Activated CD4-positive, alpha-beta T cell treated with anti-CD3 and anti-CD28 coated beads, Interleukin-2, amount 50 U/mL, for 24 hours (primary cell): ENCODE measurements around the gene TUFT1.

Experiments
- DNase-seq, 2 donors: peaks; one replicate each; pipeline ENCODE4 v3.0.0-alpha.2; 2020; ENCODE audit warnings: low read depth in 1 of 2, low spot score in 1 of 2

TUFT1 gene

DNA sequence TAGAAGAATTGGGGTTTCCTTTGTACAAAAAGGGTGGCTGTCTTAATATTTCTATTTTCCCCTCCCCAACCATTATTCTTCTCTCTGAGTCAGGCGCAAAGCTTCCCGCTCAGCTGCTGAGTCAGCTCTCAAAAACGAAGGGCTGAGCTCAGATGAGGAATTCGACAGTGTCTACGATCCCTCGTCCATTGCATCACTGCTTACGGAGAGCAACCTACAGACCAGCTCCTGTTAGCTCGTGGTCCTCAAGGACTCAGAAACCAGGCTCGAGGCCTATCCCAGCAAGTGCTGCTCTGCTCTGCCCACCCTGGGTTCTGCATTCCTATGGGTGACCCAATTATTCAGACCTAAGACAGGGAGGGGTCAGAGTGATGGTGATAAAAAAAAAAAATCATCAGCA, 3.0 kb upstream of the TUFT1 start:
- DNase-seq = no peak

- peak in 1 of 2 donors; percentile 8 for DNase-seq
These were observed 638 bp upstream of the TUFT1 start for GRCh38 chr1:151539321-151540020.

DNA sequence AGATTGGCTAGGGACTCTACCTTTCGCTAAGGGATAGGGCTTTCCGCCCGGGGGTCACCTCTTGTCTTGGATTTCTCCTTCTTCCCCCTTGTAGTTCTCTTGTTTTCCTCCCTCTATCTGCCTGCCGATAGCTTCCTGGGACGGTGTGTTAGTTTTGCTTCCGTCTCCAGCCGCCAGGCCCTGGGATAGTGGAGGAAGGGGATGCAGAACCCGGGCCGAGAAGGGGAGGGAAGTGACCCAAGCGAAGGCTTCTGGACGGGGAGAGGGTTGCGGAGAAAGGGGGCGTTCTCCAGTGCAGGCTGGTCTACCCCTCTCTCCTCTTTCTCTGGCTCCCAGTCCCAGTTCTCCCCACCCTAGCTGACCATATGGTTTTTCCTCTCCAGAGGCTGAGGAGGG, 871 bp downstream of the TUFT1 start:
- no peak for DNase-seq

DNA sequence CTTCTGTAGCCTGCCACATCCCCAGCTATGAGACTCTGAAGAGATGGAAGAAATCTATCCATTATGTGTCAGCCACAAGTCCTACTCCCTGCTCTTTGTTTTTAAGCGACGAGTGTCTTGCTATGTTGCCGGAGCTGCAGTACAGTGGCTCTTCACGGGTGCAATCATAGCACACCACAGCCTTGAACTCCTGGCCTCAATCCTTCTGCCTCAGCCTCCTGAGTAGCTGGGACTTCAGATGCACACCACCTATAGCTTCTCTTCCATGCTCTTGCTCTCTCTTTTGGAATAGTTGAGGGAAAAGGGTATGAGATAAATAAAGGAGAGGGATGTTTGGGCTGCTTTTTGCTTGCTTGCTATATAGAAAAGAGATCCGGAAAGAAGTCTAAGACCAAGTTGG, 1.6 kb downstream of the TUFT1 start:
- DNase-seq = no peak

DNA sequence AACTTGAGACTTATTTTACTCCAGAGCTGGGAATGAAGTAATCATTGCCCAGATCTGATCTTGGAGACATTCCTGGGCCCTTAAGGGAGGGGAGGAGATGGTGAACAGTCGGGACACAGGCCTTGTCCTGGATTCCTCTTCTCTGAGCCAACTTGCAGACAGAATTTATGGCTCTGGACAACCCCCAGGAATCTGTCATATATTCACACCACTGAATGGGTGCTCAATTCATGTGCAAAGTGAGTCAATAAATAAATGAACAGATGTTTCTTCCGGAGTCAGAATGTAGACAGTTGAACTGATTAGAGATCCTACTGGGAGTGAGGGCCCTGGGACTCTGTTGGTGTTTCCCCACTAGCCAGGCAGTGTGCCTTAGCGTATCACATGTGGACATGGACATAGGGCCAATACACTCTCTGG, 2.6 kb downstream of the TUFT1 start:
- no peak for DNase-seq

DNA sequence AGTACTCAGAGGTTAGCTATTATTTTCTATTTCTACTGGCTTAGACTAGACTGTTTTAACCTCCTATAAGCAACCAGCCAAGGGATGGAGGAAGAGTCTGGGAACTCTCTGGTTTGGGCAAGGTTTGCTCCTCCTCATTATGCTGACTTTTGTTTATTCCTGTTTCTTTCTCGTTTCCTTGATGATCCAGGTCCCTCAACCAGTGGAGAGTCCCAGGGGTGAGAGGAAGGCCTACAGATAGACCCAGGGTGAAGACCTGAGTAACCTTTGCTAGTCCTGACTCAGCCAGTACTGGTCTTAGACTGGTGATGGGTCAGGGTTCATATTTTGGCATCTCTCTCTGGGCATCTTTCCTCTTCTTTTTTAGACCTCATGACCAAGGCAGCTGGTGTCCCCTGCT, 5.4 kb downstream of the TUFT1 start:
- no peak for DNase-seq

GRCh38 chr1:151546011-151546925, 6.2 kb downstream of the TUFT1 start:
- DNase-seq = no peak

GRCh38 chr1:151547119-151547899, 7.2 kb downstream of the TUFT1 start:
- no peak for DNase-seq

DNA sequence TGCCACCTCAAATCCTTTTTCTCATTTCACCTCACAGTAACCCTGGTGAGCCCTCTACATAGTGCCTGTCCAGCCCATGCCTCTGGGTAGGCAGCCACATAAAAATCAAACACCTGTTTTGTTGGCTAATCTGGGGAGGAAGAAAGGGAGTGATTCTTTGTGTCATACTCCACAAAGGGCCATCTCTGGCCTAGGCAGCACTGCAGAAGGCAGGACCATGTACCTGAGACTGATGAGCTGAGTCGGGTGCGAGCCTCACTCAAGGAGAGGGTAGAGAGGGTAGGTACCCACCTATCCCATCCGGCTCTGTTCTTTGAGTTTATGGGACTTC, 7.8 kb downstream of the TUFT1 start:
- DNase-seq = no peak

DNA sequence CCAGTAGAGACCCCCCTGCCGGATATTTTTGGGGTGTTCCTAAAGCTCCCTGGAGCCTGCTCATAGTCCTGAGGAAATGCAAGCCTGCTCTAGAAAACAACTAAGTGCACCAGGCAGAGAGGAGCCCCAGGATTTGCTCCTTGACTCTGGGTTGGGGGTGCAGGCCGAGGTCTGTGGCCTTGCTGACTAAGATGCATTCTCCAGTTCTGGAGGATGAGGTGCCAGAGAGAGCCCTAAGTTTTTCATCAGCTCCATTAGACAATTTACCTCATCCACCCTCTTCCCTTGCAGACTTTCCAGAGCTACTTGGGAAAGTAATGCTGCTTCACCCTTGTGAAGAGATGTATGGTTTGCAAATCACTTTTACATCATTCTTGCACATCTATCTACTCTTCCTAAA, 9.1 kb downstream of the TUFT1 start:
- DNase-seq = no peak

DNA sequence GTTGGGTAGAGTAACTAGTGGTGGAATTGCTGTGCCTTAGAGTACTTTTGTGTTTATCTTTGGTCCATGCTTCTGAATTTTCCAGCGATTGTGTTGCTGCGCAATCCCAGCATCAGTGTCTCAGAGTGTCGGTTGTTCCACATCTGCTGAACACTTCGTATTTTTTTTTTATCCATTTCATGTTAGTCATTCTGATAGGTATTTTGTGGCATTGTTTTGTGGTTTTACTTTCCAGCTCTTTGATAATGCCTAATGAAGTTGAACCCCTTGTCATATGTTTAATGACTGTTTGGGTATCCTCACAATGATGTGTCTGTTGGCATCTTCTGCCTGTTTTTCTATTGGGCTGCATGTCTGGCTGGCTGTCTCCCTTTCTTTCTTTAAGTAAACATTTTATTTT, 13.6 kb downstream of the TUFT1 start:
- DNase-seq = no peak

DNA sequence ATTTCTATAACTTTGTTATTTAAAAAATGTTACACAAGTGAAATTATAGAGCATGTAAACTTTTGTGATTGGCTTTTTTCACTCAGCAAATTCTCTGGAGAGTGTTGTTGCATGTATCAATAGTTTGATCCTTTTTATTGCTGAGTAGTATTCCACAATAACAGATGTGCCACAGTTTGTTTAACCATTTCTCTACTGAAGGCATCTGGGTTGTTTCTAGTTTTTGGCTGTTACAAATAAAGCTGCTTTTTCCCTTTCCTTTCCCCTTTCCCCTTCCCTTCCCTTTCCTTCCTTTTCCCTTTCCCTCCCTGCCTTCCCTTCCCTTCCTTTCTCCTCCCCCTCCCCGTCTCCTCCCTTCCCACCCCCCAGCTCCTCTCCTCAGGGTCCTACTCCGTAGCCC, 15.9 kb downstream of the TUFT1 start:
- DNase-seq = no peak

GRCh38 chr1:151562661-151563060, 22.6 kb downstream of the TUFT1 start:
- DNase-seq = no peak

GRCh38 chr1:151563376-151563775, 23.3 kb downstream of the TUFT1 start:
- DNase-seq = no peak

DNA sequence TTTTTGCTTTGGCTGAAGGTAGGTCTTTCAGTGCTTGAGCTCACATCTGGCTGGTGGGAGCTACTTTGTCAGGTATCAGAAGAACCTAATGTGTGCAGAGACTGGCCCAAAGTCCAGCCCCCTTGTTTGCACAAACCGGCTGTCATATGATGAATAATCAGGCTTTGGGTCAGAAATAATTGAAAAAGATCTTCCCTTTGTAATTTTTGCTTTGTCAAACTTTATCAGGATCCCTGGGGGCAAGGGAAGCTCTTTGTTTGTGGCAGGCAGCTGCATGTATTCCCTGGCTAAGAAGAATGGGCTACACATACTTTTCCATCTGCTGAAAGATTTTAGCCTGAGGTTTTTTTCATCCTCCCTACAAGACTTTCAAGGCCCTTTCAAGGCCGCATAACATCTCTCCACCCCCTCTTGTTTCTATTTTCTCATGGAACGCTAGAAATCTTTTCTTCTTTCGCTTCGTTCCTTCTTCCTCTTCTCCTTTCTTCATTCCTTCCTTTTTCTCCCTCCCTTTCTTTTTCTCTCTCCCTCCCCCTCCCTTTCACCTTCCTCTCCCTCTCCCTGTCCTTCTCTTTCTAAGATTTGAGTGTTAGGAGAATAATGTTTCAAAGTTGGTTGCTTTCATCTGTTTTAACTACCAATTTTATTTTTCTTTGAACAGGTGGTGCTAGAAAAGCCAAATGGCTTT, 25.5 kb downstream of the TUFT1 start:
- DNase-seq = no peak

GRCh38 chr1:151568626-151569088, 28.5 kb downstream of the TUFT1 start:
- DNase-seq = no peak

DNA sequence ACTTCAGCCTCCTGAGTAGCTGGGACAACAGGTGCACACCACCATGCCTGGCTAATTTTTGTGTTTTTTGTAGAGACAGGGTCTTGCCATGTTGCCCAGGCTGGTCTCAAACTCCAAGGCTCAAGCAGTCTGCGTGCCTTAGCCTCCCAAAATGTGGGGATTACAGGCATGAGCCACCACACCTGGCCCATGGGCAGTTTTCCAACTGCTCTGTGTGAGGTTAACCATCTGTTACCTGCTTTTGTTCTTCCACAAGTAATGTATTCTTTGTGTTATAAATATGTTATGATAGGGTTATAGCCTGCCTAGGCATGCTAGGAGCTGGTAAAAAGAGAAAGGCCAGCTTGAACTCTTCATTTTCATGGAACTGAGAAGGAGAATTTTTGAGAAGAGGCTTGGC, 30.7 kb downstream of the TUFT1 start:
- no peak for DNase-seq

DNA sequence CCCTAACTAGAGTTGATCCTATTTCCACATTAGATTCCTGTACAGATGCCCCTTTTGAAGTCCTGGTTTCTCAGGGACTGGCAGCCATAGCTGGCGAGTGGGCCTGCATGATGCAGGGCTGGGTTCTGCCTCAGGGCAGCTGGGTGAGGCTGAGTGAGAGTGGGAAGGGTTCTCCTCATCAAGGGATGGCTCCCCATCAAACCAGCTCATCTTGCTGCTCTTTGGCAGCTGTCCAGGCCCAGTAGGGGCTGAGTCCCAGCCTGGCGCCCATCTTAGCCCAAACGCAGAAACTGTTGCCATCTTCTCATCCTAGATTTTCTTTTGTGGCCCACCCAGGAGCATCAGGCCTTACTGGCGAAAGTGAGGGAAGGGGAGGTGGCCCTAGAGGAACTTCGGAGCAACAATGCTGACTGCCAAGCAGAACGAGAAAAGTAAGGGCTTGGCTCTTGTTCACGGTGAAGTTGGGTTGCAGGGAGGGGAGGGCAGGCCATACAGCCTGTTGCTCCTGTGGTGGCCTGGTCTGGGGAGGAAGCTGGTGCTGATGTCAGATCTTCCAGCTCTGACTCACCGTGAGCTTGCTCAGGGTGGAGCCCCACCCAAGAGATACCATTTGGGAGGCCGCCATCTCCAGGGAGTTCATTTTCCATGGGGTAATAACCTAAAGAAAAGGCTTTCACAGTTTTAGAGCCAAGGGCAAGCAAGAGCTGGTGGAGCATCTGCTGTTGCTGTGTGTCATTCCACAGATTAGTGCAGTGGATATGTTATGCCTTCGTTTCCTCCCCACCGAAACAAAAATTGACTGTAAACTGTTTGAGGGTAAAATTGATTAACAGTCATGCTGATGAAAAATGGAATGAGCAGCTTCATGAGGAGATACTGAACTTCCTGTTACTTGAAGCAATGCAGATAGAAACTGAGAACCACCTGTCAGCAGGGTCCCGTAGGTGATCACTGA, 34.7 kb downstream of the TUFT1 start:
- DNase-seq = no peak

DNA sequence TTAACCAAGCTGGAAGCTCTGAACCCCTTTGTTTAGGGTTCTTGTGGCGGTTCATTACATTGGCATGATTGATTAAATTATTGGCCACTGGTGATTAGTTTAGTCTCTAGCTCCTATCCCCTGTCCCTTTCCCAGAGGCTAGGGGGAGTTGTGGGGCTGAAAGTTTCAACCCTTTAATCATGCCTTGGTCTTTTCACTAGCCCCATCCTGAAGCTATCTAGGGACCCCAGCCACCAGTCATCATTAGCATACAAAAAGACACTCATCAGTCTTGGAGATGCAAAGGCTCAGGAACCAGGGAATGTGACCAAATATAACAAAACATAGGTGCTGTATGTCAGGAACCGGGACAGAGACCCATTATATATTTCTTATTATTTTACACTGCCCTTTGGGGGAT, 37.1 kb downstream of the TUFT1 start:
- DNase-seq = no peak

- no peak for DNase-seq
These were observed 38.8 kb downstream of the TUFT1 start for GRCh38 chr1:151578941-151579340.
